ENCODE measurements around the gene ZNF106.
A peak's percentile ranks its signal among the peaks of the same experiment; 100 is the strongest.

ZNF106 gene

GRCh38 chr15:42491539-42492225, 741 bp upstream of the ZNF106 start:
- no peak overlapping the region for H3K4ac ChIP-seq (ENCODE audit: low read depth, low read length)
- H3K9me3 ChIP-seq (ENCODE audit: insufficient read depth, low read depth, low read length), result no peaks in the 10 kb centered on the region
- H4K8ac ChIP-seq (ENCODE audit: low read depth, low read length), result peak overlapping the region; percentile 74
- peak overlapping the region; percentile 95 for H2BK120ac ChIP-seq (ENCODE audit: insufficient read depth, low read length, poor library complexity)
- H2BK5ac ChIP-seq (ENCODE audit: low read depth, low read length, poor library complexity), result no peak overlapping the region
- peak; percentile 50 to 83 for DNase-seq
- no peak overlapping the region for H3K9ac ChIP-seq (ENCODE audit: low read length)
- WGBS (ENCODE audit: extremely low coverage, insufficient coverage, insufficient read length), result no CpG with 5 or more reads among the region's 18 CpGs
- no peak overlapping the region for H3K23ac ChIP-seq (ENCODE audit: low read length)
- no peak overlapping the region for H3K18ac ChIP-seq (ENCODE audit: low read length)
- peak overlapping the region; percentile 93 for H4K91ac ChIP-seq (ENCODE audit: low read depth, low read length)
- no peak overlapping the region for H3K4me3 ChIP-seq (ENCODE audit: low read depth, low read length)
- no peaks in the 10 kb centered on the region for H3K27me3 ChIP-seq (ENCODE audit: insufficient read depth, low read length)
- H4K12ac ChIP-seq (ENCODE audit: low read depth, low read length), result peak overlapping the region; percentile 98
- peaks cover 15% of the 10 kb centered on the region for H3K79me1 ChIP-seq (ENCODE audit: low read length)
- H3K4me1 ChIP-seq (ENCODE audit: control insufficient read depth in 1 of 2, insufficient read depth in 2 of 2, low read length in 2 of 2), result peaks cover 0 to 4% of the 10 kb centered on the region in 2 experiments
- H2AK5ac ChIP-seq (ENCODE audit: low read length), result no peak overlapping the region
- H2BK12ac ChIP-seq (ENCODE audit: low read length), result no peak overlapping the region
- peaks cover 6% of the 10 kb centered on the region for H3K79me2 ChIP-seq (ENCODE audit: control insufficient read depth, insufficient read depth, low read length, poor library complexity)
- H3K27ac ChIP-seq (ENCODE audit: low read depth, low read length), result peak overlapping the region; percentile 81
- H2AFZ ChIP-seq (ENCODE audit: insufficient read depth, low read length, poor library complexity), result no peak overlapping the region
- no peaks in the 10 kb centered on the region for H3K36me3 ChIP-seq (ENCODE audit: control insufficient read depth in 1 of 2, insufficient read depth in 2 of 2, low read length in 2 of 2)
- H3K14ac ChIP-seq (ENCODE audit: low read length), result no peak overlapping the region
- peak overlapping the region; percentile 77 for H3K4me2 ChIP-seq (ENCODE audit: low read length)

- H2BK12ac ChIP-seq (ENCODE audit: low read length), result no peak overlapping the region
- no peaks in the 10 kb centered on the region for H3K27me3 ChIP-seq (ENCODE audit: insufficient read depth, low read length)
- peak overlapping the region; percentile 97 for H4K12ac ChIP-seq (ENCODE audit: low read depth, low read length)
- H2AFZ ChIP-seq (ENCODE audit: insufficient read depth, low read length, poor library complexity), result peak overlapping the region; percentile 86
- no CpG with 5 or more reads among the region's 11 CpGs for WGBS (ENCODE audit: extremely low coverage, insufficient coverage, insufficient read length)
- peak overlapping the region; percentile 83 for H4K8ac ChIP-seq (ENCODE audit: low read depth, low read length)
- H3K4me2 ChIP-seq (ENCODE audit: low read length), result peak overlapping the region; percentile 93
- H3K9me3 ChIP-seq (ENCODE audit: insufficient read depth, low read depth, low read length), result no peaks in the 10 kb centered on the region
- peak in 1 of 2 donors; percentile 33 for DNase-seq
- peaks cover 6% of the 10 kb centered on the region for H3K79me2 ChIP-seq (ENCODE audit: control insufficient read depth, insufficient read depth, low read length, poor library complexity)
- H3K23ac ChIP-seq (ENCODE audit: low read length), result no peak overlapping the region
- H3K4me1 ChIP-seq (ENCODE audit: control insufficient read depth in 1 of 2, insufficient read depth in 2 of 2, low read length in 2 of 2), result peaks cover 0 to 3% of the 10 kb centered on the region in 2 experiments
- peaks cover 11% of the 10 kb centered on the region for H3K79me1 ChIP-seq (ENCODE audit: low read length)
- peak overlapping the region; percentile 87 for H3K14ac ChIP-seq (ENCODE audit: low read length)
- H2BK120ac ChIP-seq (ENCODE audit: insufficient read depth, low read length, poor library complexity), result no peak overlapping the region
- no peaks in the 10 kb centered on the region for H3K36me3 ChIP-seq (ENCODE audit: control insufficient read depth in 1 of 2, insufficient read depth in 2 of 2, low read length in 2 of 2)
- H3K18ac ChIP-seq (ENCODE audit: low read length), result peak overlapping the region; percentile 73
- H4K91ac ChIP-seq (ENCODE audit: low read depth, low read length), result peak overlapping the region; percentile 67
- peak overlapping the region; percentile 86 for H3K4me3 ChIP-seq (ENCODE audit: low read depth, low read length)
- H3K9ac ChIP-seq (ENCODE audit: low read length), result peak overlapping the region; percentile 93
- no peak overlapping the region for H2BK5ac ChIP-seq (ENCODE audit: low read depth, low read length, poor library complexity)
- peak overlapping the region; percentile 53 for H3K4ac ChIP-seq (ENCODE audit: low read depth, low read length)
- no peak overlapping the region for H2AK5ac ChIP-seq (ENCODE audit: low read length)
- no peak overlapping the region for H3K27ac ChIP-seq (ENCODE audit: low read depth, low read length)
Measured at GRCh38 chr15:42490291-42490670, 660 bp downstream of the ZNF106 start.

- Histone ChIP-seq H3K23ac (ENCODE audit: low read length) (no peak overlapping the region), H3K4me3 (ENCODE audit: low read depth, low read length) (no peak overlapping the region), H2BK120ac (ENCODE audit: insufficient read depth, low read length, poor library complexity) (no peak overlapping the region), H3K79me2 (ENCODE audit: control insufficient read depth, insufficient read depth, low read length, poor library complexity) (no peaks in the 10 kb centered on the region), H3K4me2 (ENCODE audit: low read length) (no peak overlapping the region), H4K8ac (ENCODE audit: low read depth, low read length) (no peak overlapping the region), H3K4ac (ENCODE audit: low read depth, low read length) (no peak overlapping the region), H3K18ac (ENCODE audit: low read length) (no peak overlapping the region), H4K12ac (ENCODE audit: low read depth, low read length) (no peak overlapping the region), H3K27ac (ENCODE audit: low read depth, low read length) (no peak overlapping the region), H3K36me3 (ENCODE audit: control insufficient read depth in 1 of 2, insufficient read depth in 2 of 2, low read length in 2 of 2) (peaks cover 0 to 2% of the 10 kb centered on the region in 2 experiments), H2AFZ (ENCODE audit: insufficient read depth, low read length, poor library complexity) (no peak overlapping the region), H3K79me1 (ENCODE audit: low read length) (no peaks in the 10 kb centered on the region), H3K27me3 (ENCODE audit: insufficient read depth, low read length) (no peaks in the 10 kb centered on the region), H3K9me3 (ENCODE audit: insufficient read depth, low read depth, low read length) (no peaks in the 10 kb centered on the region), H2AK5ac (ENCODE audit: low read length) (no peak overlapping the region), H2BK5ac (ENCODE audit: low read depth, low read length, poor library complexity) (no peak overlapping the region), H3K4me1 (ENCODE audit: control insufficient read depth in 1 of 2, insufficient read depth in 2 of 2, low read length in 2 of 2) (no peaks in the 10 kb centered on the region), H3K14ac (ENCODE audit: low read length) (no peak overlapping the region), H2BK12ac (ENCODE audit: low read length) (no peak overlapping the region), H4K91ac (ENCODE audit: low read depth, low read length) (no peak overlapping the region), H3K9ac (ENCODE audit: low read length) (no peak overlapping the region)
- WGBS (ENCODE audit: extremely low coverage, insufficient coverage, insufficient read length), result no CpG with 5 or more reads among the region's 1 CpG
- DNase-seq, result no peak
Measured at GRCh38 chr15:42483677-42484076, 7.3 kb downstream of the ZNF106 start.

GRCh38 chr15:42482701-42483100, 8.2 kb downstream of the ZNF106 start:
- WGBS (ENCODE audit: extremely low coverage, insufficient coverage, insufficient read length), result no CpG with 5 or more reads among the region's 6 CpGs
- H3K9ac ChIP-seq (ENCODE audit: low read length), result no peak overlapping the region

More at GRCh38 chr15:42482701-42483100, 8.2 kb downstream of the ZNF106 start:
- no peaks in the 10 kb centered on the region for H3K9me3 ChIP-seq (ENCODE audit: insufficient read depth, low read depth, low read length)
- no peak overlapping the region for H2AFZ ChIP-seq (ENCODE audit: insufficient read depth, low read length, poor library complexity)
- H3K27me3 ChIP-seq (ENCODE audit: insufficient read depth, low read length), result no peaks in the 10 kb centered on the region
- H3K18ac ChIP-seq (ENCODE audit: low read length), result no peak overlapping the region
- no peak overlapping the region for H3K23ac ChIP-seq (ENCODE audit: low read length)
- H3K14ac ChIP-seq (ENCODE audit: low read length), result no peak overlapping the region
- no peak overlapping the region for H4K8ac ChIP-seq (ENCODE audit: low read depth, low read length)
- H3K4me1 ChIP-seq (ENCODE audit: control insufficient read depth in 1 of 2, insufficient read depth in 2 of 2, low read length in 2 of 2), result no peaks in the 10 kb centered on the region
- no peak overlapping the region for H4K12ac ChIP-seq (ENCODE audit: low read depth, low read length)
- H2BK5ac ChIP-seq (ENCODE audit: low read depth, low read length, poor library complexity), result no peak overlapping the region
- H3K27ac ChIP-seq (ENCODE audit: low read depth, low read length), result no peak overlapping the region
- no peak overlapping the region for H3K4me2 ChIP-seq (ENCODE audit: low read length)
- H3K4me3 ChIP-seq (ENCODE audit: low read depth, low read length), result no peak overlapping the region
- H3K4ac ChIP-seq (ENCODE audit: low read depth, low read length), result no peak overlapping the region
- no peak overlapping the region for H2BK12ac ChIP-seq (ENCODE audit: low read length)
- no peaks in the 10 kb centered on the region for H3K79me1 ChIP-seq (ENCODE audit: low read length)
- H2AK5ac ChIP-seq (ENCODE audit: low read length), result no peak overlapping the region
- no peak for DNase-seq
- no peaks in the 10 kb centered on the region for H3K79me2 ChIP-seq (ENCODE audit: control insufficient read depth, insufficient read depth, low read length, poor library complexity)
- no peak overlapping the region for H2BK120ac ChIP-seq (ENCODE audit: insufficient read depth, low read length, poor library complexity)
- peaks cover 0 to 2% of the 10 kb centered on the region in 2 experiments for H3K36me3 ChIP-seq (ENCODE audit: control insufficient read depth in 1 of 2, insufficient read depth in 2 of 2, low read length in 2 of 2)
- no peak overlapping the region for H4K91ac ChIP-seq (ENCODE audit: low read depth, low read length)

All from trophoblast cell (in vitro differentiated cells and primary cell).